GM18511 (cell line): Measurements from ENCODE around the gene SLC28A1.

ENCODE experiments used
- ATAC-seq: cut with Tn5 transposase; IDR thresholded peaks from one replicate; pipeline ENCODE4 v1.9.1; 2021; ENCODE audit warnings: mild to moderate bottlenecking, moderate library complexity; ENCODE audit not compliant: unreplicated experiment

Gene SLC28A1

GRCh38 chr15:84883466-84883865, 996 bp upstream of the SLC28A1 start:
- no peak for ATAC-seq

DNA sequence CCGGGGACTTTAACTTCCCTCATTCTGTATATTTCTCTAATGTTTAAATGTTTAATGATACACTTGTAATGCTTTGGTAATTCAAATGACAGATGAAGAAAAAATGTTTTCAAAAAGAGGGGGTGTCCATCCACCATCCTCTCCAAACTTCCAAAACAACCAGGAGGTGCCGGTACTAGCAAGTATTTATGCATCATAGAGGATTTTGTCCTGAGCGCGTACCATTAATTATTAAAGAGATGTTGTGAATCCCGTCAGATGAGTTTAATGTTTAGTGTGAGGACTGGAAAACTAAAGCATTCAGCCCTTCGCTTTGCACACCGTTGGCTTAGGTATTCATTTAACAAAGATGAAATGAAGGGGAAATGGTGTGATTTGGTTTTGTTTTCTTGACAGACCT, 1.3 kb downstream of the SLC28A1 start:
- ATAC-seq = no peak

GRCh38 chr15:84886211-84886983, 1.9 kb downstream of the SLC28A1 start:
- no peak for ATAC-seq

DNA sequence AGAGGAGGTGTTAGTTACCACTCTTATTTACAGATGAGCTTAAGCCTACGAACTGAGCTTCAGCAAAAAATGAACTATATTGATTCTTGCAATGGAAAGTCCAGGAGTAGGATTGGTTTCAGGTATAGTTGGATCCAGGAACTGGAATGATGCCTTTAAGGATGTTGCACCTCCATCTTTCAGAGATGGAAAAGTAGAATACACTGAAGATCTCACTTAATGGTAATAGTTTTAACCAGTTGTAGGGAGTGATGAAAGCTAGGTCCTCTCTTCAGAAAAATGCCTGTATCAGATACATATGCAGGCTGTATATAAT, 2.5 kb downstream of the SLC28A1 start:
- no peak for ATAC-seq

GRCh38 chr15:84887938-84888337, 3.5 kb downstream of the SLC28A1 start:
- ATAC-seq = no peak

GRCh38 chr15:84888639-84889038, 4.2 kb downstream of the SLC28A1 start:
- ATAC-seq = no peak

DNA sequence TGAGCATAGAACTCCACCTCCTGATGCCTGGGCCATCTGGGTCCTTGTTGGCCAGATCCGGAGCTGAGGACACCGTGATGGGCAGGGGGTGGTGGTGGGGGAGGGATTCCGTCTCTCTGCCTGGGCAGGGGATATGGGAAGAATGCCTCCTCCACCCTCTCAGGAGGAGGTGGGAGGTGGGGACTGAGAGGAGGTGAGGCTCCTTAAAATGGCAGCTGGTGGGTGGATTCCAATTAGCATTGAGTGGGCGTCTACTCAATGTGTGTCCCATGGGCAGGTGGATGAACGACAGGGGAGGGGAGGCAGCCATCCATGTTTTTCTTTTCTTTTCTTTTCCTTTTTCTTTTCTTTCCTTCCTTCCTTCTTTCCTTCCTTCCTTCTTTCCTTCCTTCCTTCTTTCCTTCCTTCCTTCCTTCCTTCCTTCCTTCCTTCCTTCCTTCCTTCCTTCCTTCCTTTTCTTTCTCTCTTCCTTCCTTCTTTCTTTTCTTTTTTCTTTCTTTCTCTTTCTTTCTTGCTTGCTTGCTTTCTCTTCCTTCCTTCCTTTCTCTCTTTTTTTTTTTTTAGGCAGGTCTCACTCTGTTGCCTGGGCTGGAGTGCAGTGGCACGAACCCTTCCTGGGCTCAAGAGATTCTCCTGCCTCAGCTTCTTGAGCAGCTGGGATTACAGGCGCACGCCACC, 5.0 kb downstream of the SLC28A1 start:
- no peak for ATAC-seq

- no peak for ATAC-seq
Observed at GRCh38 chr15:84889991-84890669, 5.7 kb downstream of the SLC28A1 start.

GRCh38 chr15:84890670-84891162, 6.3 kb downstream of the SLC28A1 start:
- no peak for ATAC-seq

- ATAC-seq = no peak
Observed at GRCh38 chr15:84891339-84891738, 6.9 kb downstream of the SLC28A1 start.

- ATAC-seq = no peak
Observed at GRCh38 chr15:84892786-84893307, 8.4 kb downstream of the SLC28A1 start.

DNA sequence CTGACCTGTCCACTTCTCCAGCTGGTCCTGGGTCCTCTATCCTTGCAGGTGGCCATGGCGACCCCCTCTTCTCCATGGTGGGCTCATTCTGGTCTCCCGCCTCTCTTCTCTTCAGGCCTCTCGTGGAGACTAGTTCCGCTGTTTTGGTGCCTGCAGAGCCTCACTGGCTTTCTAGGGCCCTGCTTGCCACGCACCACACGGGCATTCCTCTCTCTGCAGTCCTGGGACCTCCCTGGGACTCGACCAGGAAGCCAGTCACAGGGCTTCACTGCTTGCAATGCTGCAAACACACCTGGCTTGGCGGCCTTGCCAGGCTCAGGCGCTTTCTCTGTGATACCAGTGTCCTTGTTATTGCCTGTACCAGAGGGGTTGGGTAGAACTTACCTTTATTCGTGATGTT, 9.1 kb downstream of the SLC28A1 start:
- ATAC-seq = no peak

- no peak for ATAC-seq
Observed at GRCh38 chr15:84894736-84895425, 10.4 kb downstream of the SLC28A1 start.

DNA sequence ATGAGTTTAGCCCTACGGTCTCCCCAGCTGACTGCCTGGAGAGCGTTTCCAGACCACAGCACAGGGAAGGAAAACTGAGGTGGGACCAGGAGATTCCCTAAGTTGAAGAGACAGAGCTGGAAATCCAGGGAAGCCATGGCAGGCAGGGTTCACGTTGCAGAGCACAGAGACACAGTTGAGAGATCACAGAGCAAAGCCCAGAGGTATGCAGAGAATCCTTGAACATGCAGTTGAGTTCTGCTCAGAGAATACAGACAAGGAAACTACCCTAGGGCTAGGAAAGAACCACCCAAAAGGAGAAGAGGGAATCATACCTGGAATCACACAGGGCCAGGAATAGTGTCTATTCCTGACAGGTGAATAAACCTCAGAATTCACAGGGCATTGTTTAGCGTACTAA, 14.3 kb downstream of the SLC28A1 start:
- no peak for ATAC-seq

DNA sequence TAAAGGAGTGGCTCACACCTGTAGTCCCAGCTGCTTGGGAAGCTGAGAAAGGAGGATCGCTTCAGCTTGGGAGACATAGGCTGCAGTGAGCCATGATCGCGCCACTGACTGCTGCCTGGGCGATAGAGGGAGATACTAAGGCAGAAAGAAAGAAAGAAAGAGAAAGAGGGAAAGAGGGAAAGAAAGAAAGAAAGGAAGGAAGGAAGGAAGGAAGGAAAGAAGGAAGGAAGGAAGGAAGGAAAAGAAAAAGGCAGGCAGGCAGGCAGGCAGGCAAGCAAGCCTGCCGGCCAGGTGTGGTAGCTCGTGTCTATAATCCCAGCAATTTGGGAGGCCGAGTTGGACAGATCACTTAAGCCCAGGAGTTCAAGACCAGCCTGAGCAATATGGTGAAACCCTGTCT, 15.3 kb downstream of the SLC28A1 start:
- no peak for ATAC-seq

DNA sequence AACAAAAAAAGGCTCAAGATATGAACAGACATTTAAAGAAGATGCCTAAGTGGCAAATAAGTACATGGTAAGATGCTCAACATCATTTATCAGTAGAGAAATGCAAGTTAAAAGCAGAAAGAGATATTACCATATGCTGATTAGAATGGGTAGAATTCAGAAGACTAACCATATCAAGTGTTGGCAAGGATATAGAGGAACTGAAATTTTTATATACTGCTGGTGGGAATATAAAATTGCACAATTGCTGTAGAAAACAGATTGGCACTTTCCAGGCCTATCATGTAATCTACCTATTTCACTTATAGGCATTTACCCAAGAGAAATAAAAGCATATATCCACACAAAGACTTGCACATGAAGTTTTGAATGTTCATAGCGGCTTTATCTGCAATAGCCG, 17.1 kb downstream of the SLC28A1 start:
- no peak for ATAC-seq

DNA sequence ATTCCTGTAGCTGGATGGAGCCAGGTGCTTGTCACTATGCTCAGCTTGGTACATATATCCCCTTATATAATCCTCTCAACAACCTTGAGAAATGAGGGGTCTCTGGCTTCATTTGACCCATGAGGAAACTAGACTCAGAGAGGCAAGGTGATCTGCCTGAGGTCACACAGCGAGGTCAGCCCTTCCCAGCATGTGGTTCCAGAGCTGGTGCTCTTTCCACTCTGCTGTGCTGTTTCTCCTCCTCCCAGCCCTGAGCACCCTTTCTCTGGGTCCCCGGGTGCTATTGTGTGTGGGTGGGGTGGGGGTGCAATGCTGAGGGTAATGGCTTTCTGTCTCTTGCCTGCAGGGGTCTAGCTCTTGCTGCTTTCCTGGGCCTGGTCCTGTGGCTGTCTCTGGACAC, 19.3 kb downstream of the SLC28A1 start:
- ATAC-seq = no peak

GRCh38 chr15:84904419-84904818, 20.0 kb downstream of the SLC28A1 start:
- no peak for ATAC-seq

GRCh38 chr15:84905016-84905916, 20.8 kb downstream of the SLC28A1 start:
- ATAC-seq = no peak

GRCh38 chr15:84907731-84908130, 23.3 kb downstream of the SLC28A1 start:
- ATAC-seq = no peak
